Measurements from ENCODE around the gene PPIA.

DNA sequence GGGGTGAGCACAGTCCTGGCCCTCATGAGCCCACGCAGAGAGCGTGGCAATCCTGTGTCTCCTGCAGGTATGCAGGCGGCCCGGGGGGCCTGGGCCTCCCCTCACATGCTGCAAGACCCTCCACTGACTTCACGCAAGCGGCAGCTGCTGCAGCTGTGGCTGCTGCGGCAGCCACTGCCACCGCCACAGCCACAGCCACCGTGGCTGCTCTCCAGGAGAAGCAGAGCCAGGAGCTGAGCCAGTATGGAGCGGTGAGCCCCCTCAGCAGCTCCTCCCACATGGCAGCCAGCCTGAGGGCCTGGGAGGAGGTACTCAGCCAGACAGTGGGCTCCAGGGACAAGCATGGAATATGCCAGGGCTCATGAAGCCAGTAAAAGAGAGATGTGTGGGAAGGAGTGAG, 39.2 kb upstream of the PPIA start:
- TF ChIP-seq POLR2A (IDR thresholded peaks at IDR 0.05; ENCODE audit: low read length) (no peak), GATA1 (IDR thresholded peaks at IDR 0.05; ENCODE audit: low read depth, low read length) (no peak)

Measured in erythroblast (primary cell).